Erythroblast (primary cell): ENCODE results near the gene PHF3.
"Not testable (repeated sequence)": the region's sequence is repeated elsewhere in the genome, so short reads cannot be mapped to it uniquely, and the experiment has no call there.

Source experiments
- DNase-seq, 2 experiments: peaks; one replicate each; lab custom pipeline; 2025; lab: John Stamatoyannopoulos, UW
- GATA1 ChIP-seq: IDR thresholded peaks from 2 replicates; pipeline ENCODE4 v1.6.1; 2011; ENCODE audit warnings: low read depth, mild to moderate bottlenecking, control low read depth, low read length, moderate library complexity
- POLR2A ChIP-seq: IDR thresholded peaks from 2 replicates; pipeline ENCODE4 v1.6.1; 2011; ENCODE audit warnings: mild to moderate bottlenecking, low read length

Gene PHF3

GRCh38 chr6:63705707-63706106 lies 70.1 kb downstream of the PHF3 start:
- DNase-seq: no peak
- TF ChIP-seq GATA1: no peak
- no peak for TF ChIP-seq POLR2A

DNA sequence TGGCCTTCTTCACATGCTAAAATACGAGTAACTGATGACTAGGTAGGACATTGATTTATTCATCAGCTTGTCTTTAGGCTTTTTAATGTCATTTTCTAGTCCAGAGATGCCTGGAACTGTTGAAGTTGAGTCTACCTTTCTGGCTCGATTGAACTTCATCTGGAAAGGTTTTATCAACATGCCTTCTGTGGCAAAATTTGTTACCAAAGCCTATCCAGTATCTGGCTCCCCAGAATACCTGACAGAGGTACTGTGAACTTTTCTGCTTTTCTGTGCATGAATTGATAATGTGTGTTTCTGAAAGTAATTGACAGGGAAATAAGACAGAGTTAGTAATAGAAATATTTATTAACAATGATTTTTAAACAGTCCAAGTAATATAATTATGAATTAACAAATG lies 71.0 kb downstream of the PHF3 start:
- no peak for TF ChIP-seq GATA1
- no peak for TF ChIP-seq POLR2A
- DNase-seq: no peak

DNA sequence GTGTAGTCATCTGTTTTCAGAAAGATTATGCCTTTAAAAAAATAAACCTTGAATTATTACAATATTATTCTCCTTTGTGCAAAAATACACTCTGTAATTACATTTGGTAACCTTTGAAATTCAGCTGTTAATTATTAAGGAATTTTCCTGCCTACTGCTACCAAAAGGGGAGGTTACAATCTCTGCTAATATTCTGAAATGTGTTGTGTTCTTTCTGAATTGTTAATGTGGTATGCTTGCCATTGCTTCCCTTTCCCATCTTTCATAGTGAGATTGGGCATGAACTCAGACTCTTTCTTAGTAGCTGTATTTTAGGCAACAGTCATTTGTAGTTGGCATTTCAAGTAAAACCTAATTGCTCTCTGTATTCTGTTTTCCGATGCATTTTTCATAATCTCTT lies 73.0 kb downstream of the PHF3 start:
- DNase-seq: no peak
- no peak for TF ChIP-seq GATA1
- no peak for TF ChIP-seq POLR2A

DNA sequence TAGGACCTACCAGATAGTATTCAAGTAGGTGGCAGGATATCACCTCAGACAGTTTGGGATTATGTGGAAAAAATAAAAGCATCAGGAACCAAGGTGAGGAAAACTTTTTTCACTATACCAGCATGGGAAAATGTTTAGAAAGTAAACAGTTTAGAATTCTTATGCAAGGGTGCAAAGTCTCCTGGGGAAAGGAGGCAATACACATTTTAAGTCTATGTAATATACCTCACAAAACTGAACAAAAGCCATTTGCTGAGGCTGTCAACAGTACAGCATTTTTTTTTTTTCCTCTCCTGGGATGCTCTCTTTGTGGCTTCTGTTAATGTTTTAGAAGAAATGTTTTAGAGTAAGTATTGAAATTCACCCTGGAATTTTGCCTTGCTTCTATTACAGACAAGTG lies 73.5 kb downstream of the PHF3 start:
- TF ChIP-seq GATA1 (no peak), POLR2A (no peak)
- DNase-seq: no peak

DNA sequence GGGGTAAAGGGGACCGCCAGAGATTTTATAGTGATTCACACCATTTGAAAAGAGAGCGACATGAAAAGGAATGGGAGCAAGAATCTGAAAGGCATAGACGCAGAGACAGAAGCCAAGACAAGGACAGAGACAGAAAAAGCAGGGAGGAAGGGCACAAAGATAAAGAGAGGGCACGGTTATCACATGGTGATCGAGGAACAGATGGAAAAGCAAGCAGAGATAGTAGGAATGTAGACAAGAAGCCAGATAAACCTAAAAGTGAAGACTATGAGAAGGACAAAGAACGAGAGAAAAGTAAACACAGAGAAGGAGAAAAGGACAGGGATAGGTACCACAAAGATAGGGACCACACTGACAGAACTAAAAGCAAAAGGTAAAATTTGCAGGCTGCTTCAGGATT lies 77.7 kb downstream of the PHF3 start:
- DNase-seq: no peak
- TF ChIP-seq POLR2A: no peak
- TF ChIP-seq GATA1: no peak

DNA sequence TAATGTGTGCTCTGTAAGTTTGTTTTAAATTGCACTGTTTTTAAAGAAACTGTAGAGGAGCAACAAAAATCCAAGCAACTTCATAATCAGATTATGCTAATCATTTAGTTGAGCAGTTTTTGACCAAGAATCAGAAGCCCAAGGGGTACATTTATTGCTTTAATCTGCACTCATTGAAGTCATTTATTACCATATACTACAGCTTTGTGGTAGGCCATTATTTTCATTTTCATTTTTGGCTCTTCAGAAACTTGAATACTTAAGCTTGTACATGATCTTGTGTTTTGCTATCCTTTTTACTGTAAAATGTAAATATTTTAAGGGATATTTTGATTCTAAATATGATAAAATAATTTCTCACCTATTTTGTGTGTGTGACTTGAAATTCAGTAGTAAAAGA lies 78.5 kb downstream of the PHF3 start:
- TF ChIP-seq POLR2A (no peak), GATA1 (no peak)
- DNase-seq: no peak

DNA sequence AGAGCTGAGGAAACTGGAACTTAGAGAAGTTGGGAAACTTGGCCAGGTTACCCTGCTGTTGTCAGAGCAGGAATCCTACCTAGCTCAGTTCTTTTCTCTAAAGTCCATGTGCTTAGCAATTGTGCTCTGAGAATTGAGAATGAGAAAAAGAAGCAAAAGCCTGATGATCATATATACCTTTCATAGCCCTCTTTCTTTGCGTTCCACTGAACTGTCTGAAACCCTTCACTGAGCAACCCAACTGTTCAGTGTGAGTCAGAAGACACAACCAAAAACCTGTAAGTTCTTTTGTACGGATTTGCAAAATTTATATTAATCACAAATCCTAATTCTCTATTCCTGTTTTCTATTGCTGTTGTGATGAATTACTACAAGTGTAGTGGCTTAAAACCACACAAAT lies 80.6 kb downstream of the PHF3 start:
- TF ChIP-seq POLR2A (no peak), GATA1 (no peak)
- no peak for DNase-seq

DNA sequence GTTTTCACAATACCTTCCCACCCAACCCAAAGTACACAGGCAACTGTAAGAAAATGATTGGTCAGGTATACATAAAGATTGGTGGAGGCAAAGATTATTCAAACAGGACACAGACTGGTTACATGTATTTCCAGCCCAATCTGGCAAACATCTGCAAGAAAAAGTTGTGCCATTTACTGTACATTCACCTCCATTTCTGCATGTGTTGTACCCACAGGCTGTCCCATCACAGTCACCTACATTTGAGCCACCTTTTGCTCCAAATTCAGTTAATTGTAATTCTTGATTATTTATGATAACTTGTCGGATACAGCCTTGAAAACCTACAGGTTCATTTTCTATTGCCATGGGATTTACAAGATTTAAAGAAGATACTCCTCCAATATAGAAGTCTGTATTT lies 85.6 kb downstream of the PHF3 start:
- TF ChIP-seq POLR2A: no peak
- TF ChIP-seq GATA1: no peak
- no peak for DNase-seq

GRCh38 chr6:63724721-63725120 lies 89.1 kb downstream of the PHF3 start:
- DNase-seq: no peak
- TF ChIP-seq POLR2A (no peak), GATA1 (no peak)

DNA sequence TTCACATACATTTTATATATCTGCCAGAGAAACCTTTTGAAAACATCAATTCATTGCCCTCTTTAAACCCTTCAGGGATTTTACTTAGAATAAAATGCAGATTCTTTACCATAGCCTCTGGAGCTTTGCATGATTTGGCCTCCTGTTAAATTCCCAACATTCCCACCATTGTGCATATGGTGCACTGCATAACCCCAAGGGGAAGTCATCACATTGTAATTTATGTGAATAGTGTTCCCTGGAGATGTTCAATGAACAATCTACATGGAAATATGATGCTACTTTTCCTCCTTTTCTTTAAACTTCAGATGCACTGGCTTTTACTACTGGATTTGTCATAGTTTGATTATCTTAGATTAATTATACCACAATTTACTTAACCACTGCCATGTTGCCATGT lies 94.7 kb downstream of the PHF3 start:
- no peak for DNase-seq
- no peak for TF ChIP-seq POLR2A
- no peak for TF ChIP-seq GATA1

DNA sequence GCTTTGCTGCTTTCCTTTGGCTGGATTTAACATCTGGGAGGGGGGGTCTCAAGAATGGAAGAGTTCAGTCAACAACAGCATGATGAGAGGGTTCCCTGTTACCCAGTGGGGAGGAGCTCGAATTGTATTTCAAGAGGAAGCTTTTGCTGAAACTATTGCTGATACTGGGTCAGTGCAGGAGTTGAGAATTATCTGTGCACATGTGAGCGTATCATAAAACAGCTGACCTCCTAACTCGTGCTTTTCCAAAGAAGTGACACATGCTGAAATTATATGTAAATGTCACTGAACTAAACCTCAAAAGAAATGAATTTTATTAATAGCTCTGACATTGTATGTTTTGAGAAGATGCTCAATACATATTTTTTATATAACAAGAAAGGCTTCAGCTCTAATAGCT lies 96.3 kb downstream of the PHF3 start:
- TF ChIP-seq POLR2A (no peak), GATA1 (no peak)
- DNase-seq: no peak

- DNase-seq: no peak
Observed at GRCh38 chr6:63732336-63732735, 96.7 kb downstream of the PHF3 start.

DNA sequence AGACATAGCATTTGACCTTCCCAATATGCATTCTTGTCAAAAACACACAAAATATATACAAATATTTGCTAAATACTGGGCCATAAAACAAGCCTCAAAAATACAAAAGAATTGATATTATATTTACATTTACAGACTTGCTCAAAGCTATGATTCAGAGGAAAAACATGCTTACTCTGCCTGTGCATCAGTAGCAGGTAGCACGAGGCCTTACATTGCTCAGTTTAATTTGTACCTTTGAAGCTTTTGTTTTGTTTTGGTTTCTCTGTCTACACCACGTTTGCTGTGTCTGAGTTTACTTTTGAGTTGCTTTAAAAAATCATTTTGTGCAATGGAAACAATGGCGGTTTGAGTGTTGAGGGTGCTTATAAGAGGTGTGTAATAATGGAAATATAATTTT lies 99.3 kb downstream of the PHF3 start:
- no peak for DNase-seq
- TF ChIP-seq GATA1: no peak
- TF ChIP-seq POLR2A: no peak

More at GRCh38 chr6:63732336-63732735, 96.7 kb downstream of the PHF3 start:
- no peak for TF ChIP-seq GATA1
- TF ChIP-seq POLR2A: no peak

- not testable (repeated sequence) for DNase-seq
Observed at GRCh38 chr6:63738190-63738589, 102.6 kb downstream of the PHF3 start.

DNA sequence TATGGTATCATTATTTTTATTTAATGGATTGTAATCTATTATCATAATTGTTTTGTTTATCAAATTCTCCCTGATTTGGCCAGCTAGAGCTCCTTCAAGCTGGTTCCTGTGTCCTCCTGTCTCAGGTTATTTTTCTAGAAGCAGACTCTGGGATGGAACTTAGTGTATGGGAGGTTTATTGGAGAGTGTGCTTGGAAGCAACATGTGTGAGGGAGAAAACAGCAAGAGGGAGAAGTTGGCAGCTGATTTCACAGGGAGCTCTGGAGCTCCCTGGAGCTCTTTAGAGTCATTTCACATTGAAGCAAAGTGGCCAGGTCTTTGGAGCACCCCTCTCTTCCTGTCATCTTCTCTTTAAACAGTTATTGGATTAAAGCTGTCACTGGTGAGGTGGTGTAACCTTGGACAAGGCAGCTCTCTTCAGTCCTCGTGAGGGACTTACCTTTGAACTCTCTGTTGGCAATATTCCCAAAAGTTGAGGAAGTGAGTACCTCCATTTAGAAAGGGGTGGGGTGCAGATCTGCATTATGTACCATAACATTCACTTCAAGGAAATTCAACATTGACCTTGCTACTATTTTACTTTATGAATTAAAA lies 103.6 kb downstream of the PHF3 start:
- TF ChIP-seq POLR2A (no peak), GATA1 (no peak)

More for the DNA sequence above, 103.6 kb downstream of the PHF3 start:
- no peak for DNase-seq
